Osteoblast (primary cell): ENCODE data around the gene MFSD11. TPM values are rescaled to one million over a fixed set of nuclear protein-coding genes. Genes with fewer than 3 reads are reported as not detected.
"Not testable (repeated sequence)": the region's sequence is repeated elsewhere in the genome, so short reads cannot be mapped to it uniquely, and the experiment has no call there.

Experiments used
- DNase-seq: peaks from one replicate; pipeline ENCODE4 v3.0.0; 2011; ENCODE audit warnings: low spot score, mixed read lengths; ENCODE audit not compliant: insufficient read length; ENCODE audit errors: missing footprints
- H2AFZ ChIP-seq: 2 replicates; pipeline ENCODE4 v1.6.0; 2011; ENCODE audit warnings: mild to moderate bottlenecking, low read length
- H3K27ac ChIP-seq: 2 replicates; pipeline ENCODE4 v1.5.1; 2011; ENCODE audit warnings: mild to moderate bottlenecking, low read depth, low read length, moderate library complexity
- H3K27me3 ChIP-seq: 2 replicates; pipeline ENCODE4 v1.6.0; 2012; ENCODE audit warnings: mild to moderate bottlenecking, control low read depth, inconsistent platforms, low read length, moderate library complexity; ENCODE audit not compliant: insufficient read depth
- H3K36me3 ChIP-seq: 2 replicates; pipeline ENCODE4 v1.5.1; 2011; ENCODE audit warnings: mild to moderate bottlenecking, low read length, control low read depth, moderate library complexity; ENCODE audit not compliant: insufficient read depth
- H3K4me1 ChIP-seq: 2 replicates; pipeline ENCODE4 v1.5.1; 2011; ENCODE audit warnings: mild to moderate bottlenecking, low read length, control low read depth, moderate library complexity; ENCODE audit not compliant: insufficient read depth
- H3K4me2 ChIP-seq: 2 replicates; pipeline ENCODE4 v1.6.0; 2011; ENCODE audit warnings: mild to moderate bottlenecking, low read length; ENCODE audit not compliant: insufficient read depth
- H3K4me3 ChIP-seq: fragments of 200-600 bp; sonication (generic); 3 replicates; pipeline ENCODE4 v1.5.1; 2012; ENCODE audit warnings: mild to moderate bottlenecking, low read length, inconsistent platforms; ENCODE audit not compliant: insufficient read depth
- H3K79me2 ChIP-seq: 2 replicates; pipeline ENCODE4 v1.6.0; 2012; ENCODE audit warnings: mild to moderate bottlenecking, low read length, control low read depth, inconsistent platforms; ENCODE audit not compliant: insufficient read depth
- H3K9me3 ChIP-seq: 2 replicates; pipeline ENCODE4 v1.5.1; 2011; ENCODE audit warnings: low read depth, low read length, control low read depth
- H4K20me1 ChIP-seq: 2 replicates; pipeline ENCODE4 v1.6.0; 2012; ENCODE audit warnings: mild to moderate bottlenecking, low read length, control low read depth; ENCODE audit not compliant: insufficient read depth
- CTCF ChIP-seq: IDR thresholded peaks from 2 replicates; pipeline ENCODE4 v1.5.1; 2011; ENCODE audit warnings: mild to moderate bottlenecking, low read depth, low read length, moderate library complexity; ENCODE audit errors: extremely low read depth
- total RNA-seq: library from RNA; depleted of rRNA; stranded (reverse); fragments of >200 nt; gene quantifications from 2 replicates; pipeline ENCODE4 v1.2.3, GENCODE V29; 2012

The MFSD11 gene
- total RNA-seq, 1 donor, result 42.0 TPM

GRCh38 chr17:76706817-76707216 is 31.1 kb upstream of the MFSD11 start:
- DNase-seq, result no peak
- H3K4me2 ChIP-seq, result no peak overlapping the region
- H3K36me3 ChIP-seq, result peaks cover 17% of the 10 kb centered on the region
- TF ChIP-seq CTCF, result no peak
- H2AFZ ChIP-seq, result no peak overlapping the region
- peaks cover 66% of the 10 kb centered on the region for H4K20me1 ChIP-seq
- peaks cover 33% of the 10 kb centered on the region for H3K4me1 ChIP-seq
- no peak overlapping the region for H3K4me3 ChIP-seq
- peaks cover 87% of the 10 kb centered on the region for H3K79me2 ChIP-seq
- no peaks in the 10 kb centered on the region for H3K27me3 ChIP-seq
- no peaks in the 10 kb centered on the region for H3K9me3 ChIP-seq
- H3K27ac ChIP-seq, result no peak overlapping the region

GRCh38 chr17:76707985-76708807 is 29.7 kb upstream of the MFSD11 start:
- Histone ChIP-seq H3K79me2 (peaks cover 79% of the 10 kb centered on the region), H3K36me3 (peaks cover 22% of the 10 kb centered on the region), H4K20me1 (peaks cover 54% of the 10 kb centered on the region), H3K27ac (peak overlapping the region; percentile 99), H3K9me3 (no peaks in the 10 kb centered on the region), H3K4me3 (peak overlapping the region; percentile 85), H3K4me1 (peaks cover 32% of the 10 kb centered on the region), H2AFZ (no peak overlapping the region), H3K27me3 (no peaks in the 10 kb centered on the region), H3K4me2 (peak overlapping the region; percentile 96)
- TF ChIP-seq CTCF, result peak; percentile 19
- peak; percentile 68 for DNase-seq

GRCh38 chr17:76709077-76709950 is 28.6 kb upstream of the MFSD11 start:
- Histone ChIP-seq H3K27me3 (no peaks in the 10 kb centered on the region), H3K79me2 (peaks cover 81% of the 10 kb centered on the region), H2AFZ (peak overlapping the region; percentile 3), H4K20me1 (peaks cover 56% of the 10 kb centered on the region), H3K4me2 (peak overlapping the region; percentile 96), H3K36me3 (peaks cover 32% of the 10 kb centered on the region), H3K9me3 (no peaks in the 10 kb centered on the region), H3K27ac (peak overlapping the region; percentile 99), H3K4me3 (peak overlapping the region; percentile 85), H3K4me1 (peaks cover 32% of the 10 kb centered on the region)
- no peak for TF ChIP-seq CTCF
- peak; percentile 99 for DNase-seq

GRCh38 chr17:76709951-76710862 is 27.7 kb upstream of the MFSD11 start:
- not testable (repeated sequence) for H3K9me3 ChIP-seq, H3K27me3 ChIP-seq, H2AFZ ChIP-seq
- Histone ChIP-seq H3K36me3 (peaks cover 38% of the 10 kb centered on the region), H3K4me2 (peak overlapping the region; percentile 96), H3K79me2 (peaks cover 82% of the 10 kb centered on the region), H3K4me1 (peaks cover 37% of the 10 kb centered on the region), H4K20me1 (peaks cover 52% of the 10 kb centered on the region), H3K4me3 (peak overlapping the region; percentile 85), H3K27ac (peak overlapping the region; percentile 99)
- peak; percentile 93 for DNase-seq
